PC-9 (cell line): ENCODE results near the gene OR1N2. TPM values are rescaled to one million over a fixed set of nuclear protein-coding genes. Genes with fewer than 3 reads are reported as not detected.

ENCODE experiments used
- BruUV-seq: library from RNA; stranded (reverse); fragments of 400-500 nt; replicated peaks from 2 replicates; lab custom pipeline; 2021; lab: Mats Ljungman, UMichigan
- CTCF ChIA-PET: fragments of 300-600 bp; sonication (Branson Sonifier 250); formaldehyde crosslinking; loops from one replicate; lab custom pipeline; 2022; ENCODE audit warnings: antibody characterized with exemption; lab: Charles Lee
- POLR2A ChIA-PET: fragments of 300-600 bp; sonication (Branson Sonifier 250); formaldehyde crosslinking; loops from one replicate; lab custom pipeline; 2022; ENCODE audit warnings: antibody characterized with exemption; ENCODE audit not compliant: unreplicated experiment; lab: Charles Lee
- DNase-seq, 2 experiments: peaks; one replicate each; pipeline versions ENCODE4 v3.0.0 to v3.0.0-alpha.2; 2015 to 2022; ENCODE audit warnings: mixed read lengths in 1 of 2
- H2AFZ ChIP-seq: fragments of 200-600 bp; sonication (generic); 2 replicates; pipeline ENCODE4 v1.8.1; 2017; ENCODE audit warnings: antibody characterized with exemption
- H3F3A ChIP-seq: fragments of 200-600 bp; sonication (generic); 2 replicates; pipeline ENCODE4 v1.8.1; 2017; ENCODE audit warnings: antibody characterized with exemption, mild to moderate bottlenecking, low read depth; ENCODE audit not compliant: insufficient read depth
- H3K27ac ChIP-seq: fragments of 200-600 bp; sonication (generic); 2 replicates; pipeline ENCODE4 v1.6.1; 2016; ENCODE audit warnings: mixed run types
- H3K27me3 ChIP-seq: fragments of 200-600 bp; sonication (generic); 2 replicates; pipeline ENCODE4 v1.6.1; 2016; ENCODE audit warnings: low read depth, mixed run types; ENCODE audit not compliant: insufficient read depth
- H3K36me3 ChIP-seq: fragments of 200-600 bp; sonication (generic); 2 replicates; pipeline ENCODE4 v1.6.1; 2016; ENCODE audit warnings: low read depth, mixed run types
- H3K4me1 ChIP-seq: fragments of 200-600 bp; sonication (generic); replicated peaks from 2 replicates; pipeline ENCODE4 v1.6.1; 2016; ENCODE audit warnings: mixed run types; ENCODE audit not compliant: insufficient read depth
- H3K4me2 ChIP-seq: fragments of 200-600 bp; sonication (generic); 2 replicates; pipeline ENCODE4 v1.6.1; 2017; ENCODE audit warnings: mixed run types
- H3K4me3 ChIP-seq: fragments of 200-600 bp; sonication (generic); 2 replicates; pipeline ENCODE4 v1.6.1; 2016; ENCODE audit warnings: mixed run types
- H3K79me2 ChIP-seq: fragments of 200-600 bp; sonication (generic); 2 replicates; pipeline ENCODE4 v1.6.1; 2017; ENCODE audit warnings: low read depth, mixed run types
- H3K9me2 ChIP-seq: fragments of 200-600 bp; sonication (generic); 2 replicates; pipeline ENCODE4 v1.8.1; 2017; ENCODE audit warnings: mild to moderate bottlenecking; ENCODE audit not compliant: insufficient read depth
- H3K9me3 ChIP-seq: fragments of 200-600 bp; sonication (generic); 2 replicates; pipeline ENCODE4 v1.8.1; 2016; ENCODE audit warnings: low read depth; ENCODE audit not compliant: insufficient read depth
- H4K20me1 ChIP-seq: fragments of 200-600 bp; sonication (generic); 2 replicates; pipeline ENCODE4 v1.8.1; 2017; ENCODE audit not compliant: insufficient read depth
- CTCF ChIP-seq: fragments of 200-600 bp; sonication (generic); conservative IDR thresholded peaks from 2 replicates; pipeline ENCODE4 v1.6.1; 2017; ENCODE audit warnings: mixed run types, antibody characterized with exemption, mild to moderate bottlenecking, moderate library complexity
- EZH2 ChIP-seq: fragments of 200-600 bp; sonication (generic); IDR thresholded peaks from 2 replicates; pipeline ENCODE4 v1.8.0; 2017; ENCODE audit warnings: antibody characterized with exemption, low read depth
- intact Hi-C: fragments of 100-400 bp; cut with micrococcal nuclease; formaldehyde crosslinking; loops from one replicate; pipeline ENCODE4 v1.10.0; 2022; ENCODE audit not compliant: unreplicated experiment
- total RNA-seq: library from RNA; stranded (reverse); gene quantifications from 2 replicates; pipeline ENCODE4 v1.2.3, GENCODE V29; 2021

Gene OR1N2
- total RNA-seq, 1 experiment from 2014 or later, result not detected

- no TSS peak for BruUV-seq
- ChIA-PET CTCF (no interaction called here), POLR2A (no interaction called here)
These were observed 8.5 kb downstream of the OR1N2 start for GRCh38 chr9:122561446-122561845.

GRCh38 chr9:122562134-122562760 lies 9.3 kb downstream of the OR1N2 start:
- ChIA-PET POLR2A (interaction anchor here (0.6 kb wide), 1 partner anchor 21 kb away, joined by 6 read pairs; no protein-coding TSS in a partner anchor), CTCF (no interaction called here)
- Histone ChIP-seq H3F3A (no peaks in the 10 kb centered on the region), H3K9me2 (no peaks in the 10 kb centered on the region), H3K9me3 (no peaks in the 10 kb centered on the region), H3K36me3 (no peaks in the 10 kb centered on the region), H3K4me1 (no peaks in the 10 kb centered on the region), H3K27ac (no peak overlapping the region), H3K27me3 (no peaks in the 10 kb centered on the region), H3K4me3 (no peak overlapping the region), H3K79me2 (no peaks in the 10 kb centered on the region), H4K20me1 (no peaks in the 10 kb centered on the region), H2AFZ (no peak overlapping the region), H3K4me2 (no peak overlapping the region)
- no peak for TF ChIP-seq EZH2
- TF ChIP-seq CTCF, result no peak
- DNase-seq, result no peak
- intact Hi-C loops, result no loop called here
- no TSS peak for BruUV-seq

More at GRCh38 chr9:122561446-122561845, 8.5 kb downstream of the OR1N2 start:
- Histone ChIP-seq H3K4me3 (no peak overlapping the region), H3K9me2 (no peaks in the 10 kb centered on the region), H3K4me2 (no peak overlapping the region), H2AFZ (no peak overlapping the region), H3F3A (no peaks in the 10 kb centered on the region), H4K20me1 (no peaks in the 10 kb centered on the region), H3K79me2 (no peaks in the 10 kb centered on the region), H3K9me3 (no peaks in the 10 kb centered on the region), H3K27me3 (no peaks in the 10 kb centered on the region), H3K27ac (no peak overlapping the region), H3K4me1 (no peaks in the 10 kb centered on the region), H3K36me3 (no peaks in the 10 kb centered on the region)
- no peak for DNase-seq
- intact Hi-C loops, result no loop called here
- TF ChIP-seq CTCF (no peak), EZH2 (no peak)

DNA sequence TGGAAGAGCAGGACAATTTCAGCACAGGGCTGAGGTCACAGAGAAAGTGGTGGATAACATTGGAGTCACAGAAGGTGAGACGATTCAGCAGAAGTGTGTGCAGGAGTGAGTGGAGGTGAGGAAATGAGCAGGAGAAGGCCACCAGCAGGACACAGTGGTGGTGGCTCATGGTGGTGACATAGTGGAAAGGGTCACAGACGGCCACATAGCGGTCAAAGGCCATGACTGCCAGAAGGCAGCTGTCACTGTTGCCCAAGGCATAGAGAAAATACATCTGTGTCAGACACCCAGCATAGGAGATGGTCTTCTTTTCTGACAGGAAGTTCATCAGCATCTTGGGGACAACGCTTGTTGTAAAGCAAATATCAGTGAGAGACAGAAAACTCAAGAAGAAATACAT lies 15.0 kb downstream of the OR1N2 start:
- Histone ChIP-seq H3F3A (no peaks in the 10 kb centered on the region), H3K79me2 (no peaks in the 10 kb centered on the region), H3K36me3 (no peaks in the 10 kb centered on the region), H3K4me2 (no peak overlapping the region), H3K4me3 (no peak overlapping the region), H2AFZ (no peak overlapping the region), H3K27me3 (peaks cover 22% of the 10 kb centered on the region), H3K4me1 (no peaks in the 10 kb centered on the region), H4K20me1 (no peaks in the 10 kb centered on the region), H3K27ac (no peak overlapping the region), H3K9me2 (no peaks in the 10 kb centered on the region), H3K9me3 (no peaks in the 10 kb centered on the region)
- ChIA-PET POLR2A (no interaction called here), CTCF (no interaction called here)
- no peak for TF ChIP-seq EZH2
- no peak for TF ChIP-seq CTCF
- intact Hi-C loops, result no loop called here
- no peak for DNase-seq
- BruUV-seq, result no TSS peak
